Activated T-cell treated with anti-CD3 and anti-CD28 coated beads for 48 hours (primary cell): Measurements from ENCODE around the gene MIOX.

ENCODE experiments used
- DNase-seq: peaks from one replicate; pipeline ENCODE4 v3.0.0-alpha.2; 2020; ENCODE audit warnings: low read depth

Gene MIOX

GRCh38 chr22:50486561-50487289 is at the start of gene MIOX:
Gene MIOX (plus strand): TSS chr22:50486859. CDS start chr22:50486898, 39 bp downstream.
- DNase-seq = no peak

- DNase-seq = no peak
Measured at GRCh38 chr22:50437511-50438304, 49.0 kb upstream of the MIOX start.

- no peak for DNase-seq
Measured at GRCh38 chr22:50438305-50439275, 48.1 kb upstream of the MIOX start.

GRCh38 chr22:50439314-50439870 is 47.3 kb upstream of the MIOX start:
- DNase-seq = no peak

GRCh38 chr22:50439871-50440331 is 46.8 kb upstream of the MIOX start:
- no peak for DNase-seq

- no peak for DNase-seq
Measured at GRCh38 chr22:50440544-50441249, 46.0 kb upstream of the MIOX start.

- DNase-seq = no peak
Measured at GRCh38 chr22:50441428-50441993, 45.1 kb upstream of the MIOX start.

GRCh38 chr22:50443197-50443596 is 43.5 kb upstream of the MIOX start:
- no peak for DNase-seq

- no peak for DNase-seq
Measured at GRCh38 chr22:50443801-50444625, 42.6 kb upstream of the MIOX start.

GRCh38 chr22:50444663-50445062 is 42.0 kb upstream of the MIOX start:
- no peak for DNase-seq

- DNase-seq = no peak
Measured at GRCh38 chr22:50445071-50445879, 41.4 kb upstream of the MIOX start.

GRCh38 chr22:50445880-50446707 is 40.6 kb upstream of the MIOX start:
- no peak for DNase-seq

GRCh38 chr22:50446708-50447575 is 39.7 kb upstream of the MIOX start:
- DNase-seq = no peak

- DNase-seq = no peak
Measured at GRCh38 chr22:50447576-50448551, 38.8 kb upstream of the MIOX start.

- no peak for DNase-seq
Measured at GRCh38 chr22:50452649-50453048, 34.0 kb upstream of the MIOX start.

- DNase-seq = no peak
Measured at GRCh38 chr22:50454556-50455075, 32.0 kb upstream of the MIOX start.
